ENCODE measurements around the gene DPH5. TPM values are rescaled to one million over a fixed set of nuclear protein-coding genes. Genes with fewer than 3 reads are reported as not detected.
"Not testable (repeated sequence)": the region's sequence is repeated elsewhere in the genome, so short reads cannot be mapped to it uniquely, and the experiment has no call there.

The DPH5 gene
- total and polyA plus RNA-seq, 2 donors (not counting 1 experiment from before 2014, with no cell fraction given) = 33.0 to 42.5 TPM

GRCh38 chr1:100953960-100954730 is 71.4 kb downstream of the DPH5 start:
- H3K9me3 ChIP-seq (ENCODE audit: control extremely low read depth in 1 of 3, control insufficient read depth in 2 of 3, insufficient read depth in 1 of 3, low read length in 2 of 3) = peaks cover 0 to 7% (median 6%) of the 10 kb centered on the region in 3 donors
- no peaks in the 10 kb centered on the region for H3K79me2 ChIP-seq (ENCODE audit: control insufficient read depth, insufficient read depth, low read length)
- ATAC-seq (ENCODE audit: low read depth) (no peak), DNase-seq (no peak)
- no peak overlapping the region for H3K27ac ChIP-seq (ENCODE audit: low read length in 2 of 2)
- WGBS (ENCODE audit: insufficient coverage) = no CpG with 5 or more reads among the region's 2 CpGs
- intact Hi-C loops (cut with micrococcal nuclease) = no loop called here
- H3K9ac ChIP-seq (ENCODE audit: low read length) = no peak overlapping the region
- H3K4me2 ChIP-seq (replicated peaks; ENCODE audit: low read depth, low read length, poor library complexity, severe bottlenecking) = no peak overlapping the region
- Mint-ChIP-seq H3K27ac (no peak overlapping the region), H3K4me1 (peaks cover 37% of the 10 kb centered on the region), H3K4me3 (no peak overlapping the region), H3K27me3 (no peaks in the 10 kb centered on the region), H3K9me3 (ENCODE audit: insufficient read depth) (peaks cover 3% of the 10 kb centered on the region)
- H3K36me3 ChIP-seq (replicated peaks in 1 of 2; ENCODE audit: control extremely low read depth in 1 of 2, control insufficient read depth in 1 of 2, extremely low read depth in 1 of 2, insufficient read depth in 2 of 2, low read length in 1 of 2) = peaks cover 2 to 4% of the 10 kb centered on the region in 2 experiments
- H3K4me1 ChIP-seq (ENCODE audit: control insufficient read depth in 2 of 2, insufficient read depth in 2 of 2, low read length in 2 of 2) = peaks cover 23% of the 10 kb centered on the region in 2 donors
- ChIA-PET CTCF (interaction anchor here (0.5 to 2.2 kb wide), 3 partner anchors 33 to 334 kb away, joined by 3 to 6 read pairs (median 3); no protein-coding TSS in a partner anchor), POLR2A (no interaction called here)
- no peaks in the 10 kb centered on the region for H4K20me1 ChIP-seq (ENCODE audit: control insufficient read depth, insufficient read depth, low read length, poor library complexity, severe bottlenecking)
- no peak for TF ChIP-seq EZH2 (IDR thresholded peaks at IDR 0.05; ENCODE audit: borderline replicate concordance, insufficient read depth, low read depth, low read length, poor library complexity, severe bottlenecking)
- TF ChIP-seq CTCF (IDR thresholded peaks at IDR 0.05) = no peak
- H3K27me3 ChIP-seq (replicated peaks in 1 of 4; ENCODE audit: control extremely low read depth in 1 of 4, control insufficient read depth in 3 of 4, insufficient read depth in 4 of 4, low read length in 3 of 4) = no peaks in the 10 kb centered on the region
- no peak overlapping the region for H3K4me3 ChIP-seq (ENCODE audit: control extremely low read depth in 1 of 5, extremely low read depth in 1 of 5, insufficient read depth in 1 of 5, low read depth in 2 of 5, low read length in 4 of 5)
- H2AFZ ChIP-seq (ENCODE audit: insufficient read depth, low read depth, low read length, poor library complexity, severe bottlenecking) = no peak overlapping the region

- Histone ChIP-seq H3K27ac (ENCODE audit: low read length in 2 of 2) (peak overlapping the region in 1 of 2 donors; percentile 54), H3K4me1 (ENCODE audit: control insufficient read depth in 2 of 2, insufficient read depth in 2 of 2, low read length in 2 of 2) (peaks cover 33% of the 10 kb centered on the region in 2 donors)
- H3K4me3 ChIP-seq (ENCODE audit: control extremely low read depth in 1 of 5, extremely low read depth in 1 of 5, insufficient read depth in 1 of 5, low read depth in 2 of 5, low read length in 4 of 5); intact Hi-C loops (cut with micrococcal nuclease); H3K4me3 Mint-ChIP-seq; H2AFZ ChIP-seq (ENCODE audit: insufficient read depth, low read depth, low read length, poor library complexity, severe bottlenecking); H3K79me2 ChIP-seq (ENCODE audit: control insufficient read depth, insufficient read depth, low read length); POLR2A ChIA-PET; H3K9ac ChIP-seq (ENCODE audit: low read length); H3K27me3 Mint-ChIP-seq; ATAC-seq (ENCODE audit: low read depth); H3K36me3 ChIP-seq (replicated peaks in 1 of 2; ENCODE audit: control extremely low read depth in 1 of 2, control insufficient read depth in 1 of 2, extremely low read depth in 1 of 2, insufficient read depth in 2 of 2, low read length in 1 of 2); DNase-seq; H3K4me2 ChIP-seq (replicated peaks; ENCODE audit: low read depth, low read length, poor library complexity, severe bottlenecking); H3K9me3 ChIP-seq (ENCODE audit: control extremely low read depth in 1 of 3, control insufficient read depth in 2 of 3, insufficient read depth in 1 of 3, low read length in 2 of 3); H4K20me1 ChIP-seq (ENCODE audit: control insufficient read depth, insufficient read depth, low read length, poor library complexity, severe bottlenecking); H3K27me3 ChIP-seq (replicated peaks in 1 of 4; ENCODE audit: control extremely low read depth in 1 of 4, control insufficient read depth in 3 of 4, insufficient read depth in 4 of 4, low read length in 3 of 4); H3K9me3 Mint-ChIP-seq (ENCODE audit: insufficient read depth): not testable (repeated sequence)
- CTCF ChIA-PET = interaction anchor here (0.8 kb wide), 1 partner anchor 337 kb away, joined by 3 read pairs; no protein-coding TSS in a partner anchor
- Mint-ChIP-seq H3K4me1 (peaks cover 46% of the 10 kb centered on the region), H3K27ac (peak overlapping the region; percentile 53)
- no CpG with 5 or more reads among the region's 1 CpG for WGBS (ENCODE audit: insufficient coverage)
Measured at GRCh38 chr1:100952970-100953369, 72.6 kb downstream of the DPH5 start.
